Measurements from ENCODE around the gene NUDCD3.

Gene NUDCD3

DNA sequence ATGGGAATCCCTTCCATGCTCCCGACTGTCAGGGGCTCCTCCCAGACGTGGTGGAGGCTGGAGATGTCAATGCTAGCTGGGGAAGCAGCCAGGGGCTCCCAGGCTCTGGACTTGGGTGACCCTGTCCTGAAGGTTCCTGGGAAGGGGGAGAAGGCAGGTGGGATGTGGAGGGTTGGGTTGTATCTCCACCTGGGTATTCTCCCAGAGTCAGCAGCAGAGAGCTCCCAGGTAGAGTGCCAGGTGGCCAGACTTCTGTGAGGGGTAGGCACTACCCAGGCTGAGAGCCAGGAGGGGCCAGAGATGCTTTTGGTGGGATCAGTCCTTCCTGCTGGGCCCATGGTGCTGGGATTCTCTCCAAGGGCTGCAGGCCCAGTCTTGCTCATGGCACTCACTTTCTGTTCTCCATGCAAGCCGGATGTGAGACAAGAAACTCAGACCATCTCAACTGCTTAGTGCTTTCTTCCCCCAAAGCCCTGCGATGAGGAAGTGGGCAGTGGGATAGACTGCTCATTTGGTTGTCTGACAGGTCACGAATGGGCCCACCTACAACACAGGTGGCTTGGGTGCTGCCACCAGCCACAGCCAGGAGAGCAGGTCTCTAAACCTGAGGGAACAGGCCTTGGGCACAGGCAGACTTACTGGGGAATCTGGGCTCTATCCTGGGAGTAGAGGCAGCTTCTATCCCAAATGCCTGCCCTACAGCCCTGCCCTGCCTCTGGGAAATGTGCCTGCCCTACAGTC is 112.6 kb downstream of the NUDCD3 start:
- in situ Hi-C loops (cut with HindIII; ENCODE audit: low pct_ligation_motif_present, low sequenced_read_pairs) = no loop called here
- TF ChIP-seq, protein P1, sequence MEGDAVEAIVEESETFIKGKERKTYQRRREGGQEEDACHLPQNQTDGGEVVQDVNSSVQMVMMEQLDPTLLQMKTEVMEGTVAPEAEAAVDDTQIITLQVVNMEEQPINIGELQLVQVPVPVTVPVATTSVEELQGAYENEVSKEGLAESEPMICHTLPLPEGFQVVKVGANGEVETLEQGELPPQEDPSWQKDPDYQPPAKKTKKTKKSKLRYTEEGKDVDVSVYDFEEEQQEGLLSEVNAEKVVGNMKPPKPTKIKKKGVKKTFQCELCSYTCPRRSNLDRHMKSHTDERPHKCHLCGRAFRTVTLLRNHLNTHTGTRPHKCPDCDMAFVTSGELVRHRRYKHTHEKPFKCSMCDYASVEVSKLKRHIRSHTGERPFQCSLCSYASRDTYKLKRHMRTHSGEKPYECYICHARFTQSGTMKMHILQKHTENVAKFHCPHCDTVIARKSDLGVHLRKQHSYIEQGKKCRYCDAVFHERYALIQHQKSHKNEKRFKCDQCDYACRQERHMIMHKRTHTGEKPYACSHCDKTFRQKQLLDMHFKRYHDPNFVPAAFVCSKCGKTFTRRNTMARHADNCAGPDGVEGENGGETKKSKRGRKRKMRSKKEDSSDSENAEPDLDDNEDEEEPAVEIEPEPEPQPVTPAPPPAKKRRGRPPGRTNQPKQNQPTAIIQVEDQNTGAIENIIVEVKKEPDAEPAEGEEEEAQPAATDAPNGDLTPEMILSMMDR (IDR thresholded peaks at IDR 0.05; ENCODE audit: low read depth, low read length, missing control alignments) = no peak

DNA sequence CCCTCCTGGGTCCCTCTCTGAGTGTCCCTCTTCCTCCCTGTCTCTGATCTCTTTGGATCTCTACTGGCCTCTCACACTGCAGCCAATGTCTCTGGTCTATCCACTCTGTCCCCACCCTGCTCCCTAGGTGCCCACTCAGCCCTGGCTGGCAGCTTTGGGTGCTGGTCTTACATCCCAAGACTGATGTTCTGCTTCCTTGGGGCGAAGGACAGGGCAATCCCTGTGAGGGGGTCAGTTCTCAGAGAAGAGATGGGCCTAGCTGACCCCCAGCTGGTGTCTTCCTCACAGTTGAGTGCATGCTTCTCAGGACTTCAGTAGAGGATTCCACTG is 113.4 kb downstream of the NUDCD3 start:
- Histone ChIP-seq H3K4me3 (ENCODE audit: low read depth, low read length) (no peak overlapping the region), H3K27ac (no peak overlapping the region), H3K27me3 (replicated peaks) (no peaks in the 10 kb centered on the region), H3K36me3 (replicated peaks) (no peaks in the 10 kb centered on the region)
- TF ChIP-seq, protein P1 (IDR thresholded peaks at IDR 0.05; ENCODE audit: low read depth, low read length, missing control alignments) = no peak
- in situ Hi-C loops (cut with HindIII; ENCODE audit: low pct_ligation_motif_present, low sequenced_read_pairs) = no loop called here
- DNase-seq = no peak

More for the DNA sequence above, 112.6 kb downstream of the NUDCD3 start:
- H3K4me3 ChIP-seq (ENCODE audit: low read depth, low read length) = no peak overlapping the region
- H3K36me3 ChIP-seq (replicated peaks) = no peaks in the 10 kb centered on the region
- peak overlapping the region; percentile 31 for H3K27ac ChIP-seq
- DNase-seq = no peak
- no peaks in the 10 kb centered on the region for H3K27me3 ChIP-seq (replicated peaks)

DNA sequence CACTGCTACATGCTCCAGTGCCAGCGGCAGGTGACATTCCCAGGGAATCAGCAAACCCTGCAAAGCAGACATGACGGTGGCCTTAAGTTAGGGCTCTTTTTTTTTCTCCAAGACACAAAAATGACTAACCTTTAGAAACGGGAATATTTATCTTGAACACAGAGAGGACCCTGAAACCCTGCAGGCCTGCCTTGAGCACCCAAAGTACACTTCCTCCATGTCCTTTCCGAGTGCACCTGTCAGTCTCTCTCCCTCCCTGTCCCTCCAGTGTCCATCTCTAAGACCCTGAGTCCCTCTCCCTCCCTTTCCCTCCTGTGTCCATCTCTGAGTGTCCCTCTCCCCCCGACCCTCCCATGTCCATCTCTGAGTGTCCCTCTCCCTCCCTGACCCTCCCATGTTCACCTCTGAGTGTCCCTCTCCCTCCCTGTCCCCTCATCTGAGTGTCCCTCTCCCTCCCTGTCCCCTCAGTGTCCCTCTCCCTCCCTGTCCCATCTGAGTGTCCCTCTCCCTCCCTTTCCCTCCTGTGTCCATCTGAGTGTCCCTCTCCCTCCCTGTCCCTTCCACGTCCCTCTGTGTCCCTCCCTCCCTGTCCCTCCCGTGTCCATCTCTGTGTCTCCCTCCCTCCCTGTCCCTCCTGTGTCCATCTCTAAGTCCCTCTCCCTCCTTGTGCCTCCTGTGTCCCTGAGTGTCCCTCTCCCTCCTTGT is 113.9 kb downstream of the NUDCD3 start:
- TF ChIP-seq, protein P1 (IDR thresholded peaks at IDR 0.05; ENCODE audit: low read depth, low read length, missing control alignments) = no peak
- Histone ChIP-seq H3K27me3 (replicated peaks) (no peaks in the 10 kb centered on the region), H3K36me3 (replicated peaks) (no peaks in the 10 kb centered on the region), H3K27ac (no peak overlapping the region), H3K4me3 (ENCODE audit: low read depth, low read length) (no peak overlapping the region)
- in situ Hi-C loops (cut with HindIII; ENCODE audit: low pct_ligation_motif_present, low sequenced_read_pairs) = no loop called here
- DNase-seq = no peak

DNA sequence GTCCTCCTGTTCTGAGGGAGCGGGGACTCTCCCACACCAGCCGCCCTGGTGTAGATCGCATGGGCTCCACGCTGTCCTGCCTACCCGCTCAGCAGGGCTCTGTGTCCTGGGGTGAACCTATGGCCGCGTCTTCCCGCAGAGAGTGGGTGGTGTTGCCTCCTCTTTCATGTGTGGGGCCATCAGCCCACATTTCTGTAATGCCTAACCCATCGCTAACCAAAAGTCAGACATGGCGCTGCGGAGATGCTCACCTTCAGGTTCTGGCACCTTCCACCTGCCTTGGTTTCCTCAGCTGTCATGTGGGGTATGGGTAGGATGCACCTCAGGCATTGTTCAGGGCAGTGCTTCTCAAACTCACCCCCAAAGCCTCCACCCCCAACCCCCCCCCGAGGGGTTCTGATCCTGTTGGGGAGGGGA is 114.5 kb downstream of the NUDCD3 start:
- DNase-seq = no peak
- no peaks in the 10 kb centered on the region for H3K27me3 ChIP-seq (replicated peaks)
- in situ Hi-C loops (cut with HindIII; ENCODE audit: low pct_ligation_motif_present, low sequenced_read_pairs) = no loop called here
- no peak overlapping the region for H3K27ac ChIP-seq
- no peaks in the 10 kb centered on the region for H3K36me3 ChIP-seq (replicated peaks)
- H3K4me3 ChIP-seq (ENCODE audit: low read depth, low read length) = no peak overlapping the region
- TF ChIP-seq, protein P1 (IDR thresholded peaks at IDR 0.05; ENCODE audit: low read depth, low read length, missing control alignments) = no peak

DNA sequence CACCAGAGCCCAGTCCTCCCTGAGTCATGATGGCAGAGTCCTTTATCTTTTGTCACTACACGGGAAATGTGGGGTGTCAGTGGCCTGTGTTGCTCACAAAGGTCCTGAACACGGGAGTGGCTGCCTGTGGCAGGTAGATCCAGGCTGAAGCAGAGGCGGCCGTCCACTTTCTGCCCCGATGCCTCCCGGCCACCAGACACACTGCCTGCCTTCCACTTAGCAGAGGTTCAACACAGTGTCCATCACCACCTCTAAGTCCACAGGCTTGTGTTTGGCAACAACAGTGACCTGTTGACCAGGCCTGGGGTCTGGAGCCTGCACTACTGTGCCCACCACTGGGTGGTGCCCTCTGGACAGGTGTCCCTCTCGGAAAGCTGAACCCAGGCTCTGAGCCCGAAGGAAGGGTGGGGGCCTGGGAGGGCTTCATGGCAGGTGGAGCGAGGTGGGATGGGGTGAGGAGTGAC is 115.2 kb downstream of the NUDCD3 start:
- Histone ChIP-seq H3K27me3 (replicated peaks) (no peaks in the 10 kb centered on the region), H3K27ac (no peak overlapping the region), H3K4me3 (ENCODE audit: low read depth, low read length) (no peak overlapping the region), H3K36me3 (replicated peaks) (no peaks in the 10 kb centered on the region)
- no peak for DNase-seq
- in situ Hi-C loops (cut with HindIII; ENCODE audit: low pct_ligation_motif_present, low sequenced_read_pairs) = no loop called here
- TF ChIP-seq, protein P1 (IDR thresholded peaks at IDR 0.05; ENCODE audit: low read depth, low read length, missing control alignments) = peak; percentile 42
